ENCODE measurements around the gene SLC9A3.

The SLC9A3 gene

DNA sequence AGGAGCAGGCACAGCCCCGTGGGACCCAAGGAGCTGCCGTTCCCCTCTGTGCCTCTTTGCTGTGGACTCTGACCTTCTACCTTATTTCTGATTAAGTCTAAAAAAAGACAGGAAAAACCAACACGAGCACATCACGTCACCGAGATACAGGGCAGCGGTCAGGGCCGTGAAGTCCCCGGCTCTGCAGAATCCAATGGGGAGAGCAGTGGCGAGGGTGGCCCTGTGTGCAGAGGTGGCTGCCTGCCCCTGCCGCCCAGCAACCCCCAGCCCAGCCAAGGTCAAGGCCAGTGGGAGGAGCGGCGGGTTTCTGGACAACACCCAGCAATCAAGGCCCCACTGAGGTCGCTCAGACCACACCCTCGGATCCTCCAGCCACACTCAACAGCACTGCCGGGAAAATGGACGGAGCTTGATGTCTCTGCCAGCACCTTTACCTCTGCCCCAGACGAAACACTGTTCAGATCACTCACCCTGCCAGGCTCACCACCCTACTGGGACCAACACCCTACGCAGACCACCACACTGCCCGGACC lies 32.7 kb upstream of the SLC9A3 start:
- H3K4me1 ChIP-seq (ENCODE audit: insufficient read depth, low read length) = no peaks in the 10 kb centered on the region
- no peaks in the 10 kb centered on the region for H4K20me1 ChIP-seq (ENCODE audit: insufficient read depth, low read length)
- no peak overlapping the region for H3K27ac ChIP-seq (ENCODE audit: low read length)
- DNase-seq (no peak), ATAC-seq (ENCODE audit: insufficient read depth, low read depth) (no peak)
- no peak overlapping the region for H3K4me3 ChIP-seq (ENCODE audit: low read depth in 1 of 2, low read length in 2 of 2)
- H3K4me2 ChIP-seq (ENCODE audit: insufficient read depth, low read length) = no peak overlapping the region
- no peaks in the 10 kb centered on the region for H3K9me3 ChIP-seq (ENCODE audit: insufficient read depth, low read length, severe bottlenecking)
- H3K36me3 ChIP-seq (ENCODE audit: insufficient read depth, low read length) = no peaks in the 10 kb centered on the region
- no peak overlapping the region for H2AFZ ChIP-seq (ENCODE audit: low read depth, low read length)
- H3K9ac ChIP-seq (ENCODE audit: low read depth, low read length) = no peak overlapping the region
- no peaks in the 10 kb centered on the region for H3K79me2 ChIP-seq (ENCODE audit: insufficient read depth, low read length)
- H3K27me3 ChIP-seq (ENCODE audit: insufficient read depth, low read length, poor library complexity) = no peaks in the 10 kb centered on the region
- TF ChIP-seq, protein P1, sequence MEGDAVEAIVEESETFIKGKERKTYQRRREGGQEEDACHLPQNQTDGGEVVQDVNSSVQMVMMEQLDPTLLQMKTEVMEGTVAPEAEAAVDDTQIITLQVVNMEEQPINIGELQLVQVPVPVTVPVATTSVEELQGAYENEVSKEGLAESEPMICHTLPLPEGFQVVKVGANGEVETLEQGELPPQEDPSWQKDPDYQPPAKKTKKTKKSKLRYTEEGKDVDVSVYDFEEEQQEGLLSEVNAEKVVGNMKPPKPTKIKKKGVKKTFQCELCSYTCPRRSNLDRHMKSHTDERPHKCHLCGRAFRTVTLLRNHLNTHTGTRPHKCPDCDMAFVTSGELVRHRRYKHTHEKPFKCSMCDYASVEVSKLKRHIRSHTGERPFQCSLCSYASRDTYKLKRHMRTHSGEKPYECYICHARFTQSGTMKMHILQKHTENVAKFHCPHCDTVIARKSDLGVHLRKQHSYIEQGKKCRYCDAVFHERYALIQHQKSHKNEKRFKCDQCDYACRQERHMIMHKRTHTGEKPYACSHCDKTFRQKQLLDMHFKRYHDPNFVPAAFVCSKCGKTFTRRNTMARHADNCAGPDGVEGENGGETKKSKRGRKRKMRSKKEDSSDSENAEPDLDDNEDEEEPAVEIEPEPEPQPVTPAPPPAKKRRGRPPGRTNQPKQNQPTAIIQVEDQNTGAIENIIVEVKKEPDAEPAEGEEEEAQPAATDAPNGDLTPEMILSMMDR (IDR thresholded peaks at IDR 0.05; ENCODE audit: borderline replicate concordance, extremely low read depth, low read length, poor library complexity, severe bottlenecking) = no peak
- TF ChIP-seq EZH2 (IDR thresholded peaks at IDR 0.05; ENCODE audit: borderline replicate concordance, low read depth, low read length, severe bottlenecking) = no peak

- H4K20me1 ChIP-seq (ENCODE audit: insufficient read depth, low read length) = no peaks in the 10 kb centered on the region
- no peaks in the 10 kb centered on the region for H3K36me3 ChIP-seq (ENCODE audit: insufficient read depth, low read length)
- DNase-seq = no peak
- no peak overlapping the region for H3K4me3 ChIP-seq (ENCODE audit: low read depth in 1 of 2, low read length in 2 of 2)
- H3K27me3 ChIP-seq (ENCODE audit: insufficient read depth, low read length, poor library complexity) = no peaks in the 10 kb centered on the region
- TF ChIP-seq, protein P1 (IDR thresholded peaks at IDR 0.05; ENCODE audit: borderline replicate concordance, extremely low read depth, low read length, poor library complexity, severe bottlenecking) = no peak
- TF ChIP-seq EZH2 (IDR thresholded peaks at IDR 0.05; ENCODE audit: borderline replicate concordance, low read depth, low read length, severe bottlenecking) = no peak
- H3K9ac ChIP-seq (ENCODE audit: low read depth, low read length) = no peak overlapping the region
- no peaks in the 10 kb centered on the region for H3K79me2 ChIP-seq (ENCODE audit: insufficient read depth, low read length)
- H2AFZ ChIP-seq (ENCODE audit: low read depth, low read length) = no peak overlapping the region
- H3K27ac ChIP-seq (ENCODE audit: low read length) = no peak overlapping the region
- no peak overlapping the region for H3K4me2 ChIP-seq (ENCODE audit: insufficient read depth, low read length)
- no peaks in the 10 kb centered on the region for H3K4me1 ChIP-seq (ENCODE audit: insufficient read depth, low read length)
- H3K9me3 ChIP-seq (ENCODE audit: insufficient read depth, low read length, severe bottlenecking) = no peaks in the 10 kb centered on the region
- no peak for ATAC-seq (ENCODE audit: insufficient read depth, low read depth)
These were observed 30.9 kb upstream of the SLC9A3 start for GRCh38 chr5:555058-555623.

DNA sequence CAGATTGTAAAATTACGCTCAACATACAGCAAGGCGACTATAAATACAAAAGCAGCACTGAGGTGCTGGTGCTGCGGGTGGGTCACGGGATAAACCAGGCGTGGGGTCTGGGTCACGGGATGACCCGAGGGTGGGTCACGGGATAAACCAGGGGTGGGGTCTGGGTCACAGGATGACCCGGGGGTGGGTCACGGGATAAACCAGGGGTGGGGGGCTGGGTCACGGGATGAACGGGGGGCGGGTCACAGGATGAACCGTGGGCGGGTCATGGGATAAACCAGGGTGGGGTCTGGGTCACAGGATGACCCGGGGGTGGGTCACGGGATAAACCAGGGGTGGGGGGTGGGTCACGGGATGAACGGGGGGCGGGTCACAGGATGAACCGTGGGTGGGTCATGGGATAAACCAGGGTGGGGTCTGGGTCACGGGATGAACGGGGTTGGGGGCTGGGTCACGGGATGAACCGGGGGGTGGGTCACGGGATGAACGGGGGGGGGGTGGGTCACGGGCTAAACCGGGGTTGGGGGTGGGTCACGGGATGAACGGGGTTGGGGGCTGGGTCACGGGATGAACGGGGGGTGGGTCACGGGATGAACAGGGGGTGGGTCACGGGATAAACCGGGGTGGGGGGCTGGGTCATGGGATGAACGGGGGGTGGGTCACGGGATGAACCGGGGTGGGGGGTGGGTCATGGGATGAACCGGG lies 30.2 kb upstream of the SLC9A3 start:
- H3K27ac ChIP-seq (ENCODE audit: low read length) = no peak overlapping the region
- ATAC-seq (ENCODE audit: insufficient read depth, low read depth) (no peak), DNase-seq (no peak)
- no peaks in the 10 kb centered on the region for H3K79me2 ChIP-seq (ENCODE audit: insufficient read depth, low read length)
- no peaks in the 10 kb centered on the region for H4K20me1 ChIP-seq (ENCODE audit: insufficient read depth, low read length)
- no peaks in the 10 kb centered on the region for H3K36me3 ChIP-seq (ENCODE audit: insufficient read depth, low read length)
- no peak for TF ChIP-seq EZH2 (IDR thresholded peaks at IDR 0.05; ENCODE audit: borderline replicate concordance, low read depth, low read length, severe bottlenecking)
- TF ChIP-seq, protein P1 (IDR thresholded peaks at IDR 0.05; ENCODE audit: borderline replicate concordance, extremely low read depth, low read length, poor library complexity, severe bottlenecking) = no peak
- H3K4me3 ChIP-seq (ENCODE audit: low read depth in 1 of 2, low read length in 2 of 2) = no peak overlapping the region
- no peak overlapping the region for H3K4me2 ChIP-seq (ENCODE audit: insufficient read depth, low read length)
- no peaks in the 10 kb centered on the region for H3K9me3 ChIP-seq (ENCODE audit: insufficient read depth, low read length, severe bottlenecking)
- no peaks in the 10 kb centered on the region for H3K27me3 ChIP-seq (ENCODE audit: insufficient read depth, low read length, poor library complexity)
- no peak overlapping the region for H2AFZ ChIP-seq (ENCODE audit: low read depth, low read length)
- no peaks in the 10 kb centered on the region for H3K4me1 ChIP-seq (ENCODE audit: insufficient read depth, low read length)
- H3K9ac ChIP-seq (ENCODE audit: low read depth, low read length) = no peak overlapping the region

Data from DND-41 (cell line).